ENCODE results near the gene ICA1L. TPM values are rescaled to one million over a fixed set of nuclear protein-coding genes. Genes with fewer than 3 reads are reported as not detected.
"Not testable (repeated sequence)": the region's sequence is repeated elsewhere in the genome, so short reads cannot be mapped to it uniquely, and the experiment has no call there.

Gene ICA1L
- total and polyA plus RNA-seq, 8 donors: 0.87 to 36.7 (median 2.5) TPM

- peak overlapping the region; percentile 69 to 89 (median 86) for H3K4me3 ChIP-seq
- TF ChIP-seq CTCF (IDR thresholded peaks at IDR 0.05): peak in 4 of 7 experiments; percentile 16 to 37 (median 26)
- TF ChIP-seq EP300 (IDR thresholded peaks at IDR 0.05): no peak
- TF ChIP-seq POLR2A (IDR thresholded peaks at IDR 0.05): no peak
- TF ChIP-seq POLR2AphosphoS5 (IDR thresholded peaks at IDR 0.05): peak in 2 of 3 donors; percentile 13 to 29
- peak; percentile 58 to 91 for DNase-seq
- H3K27ac ChIP-seq: peak overlapping the region; percentile 81 to 93 (median 84)
- no peaks in the 10 kb centered on the region for H3K36me3 ChIP-seq
- no peaks in the 10 kb centered on the region for H3K9me3 ChIP-seq
- intact Hi-C loops (cut with DNase I; ENCODE audit: low total_unique reads): no loop called here
- WGBS, 5 donors: 2 to 4% (median 3%) methylated on average over 37 of the region's 37 CpGs
- H3K4me1 ChIP-seq: peaks cover 0 to 20% (median 14%) of the 10 kb centered on the region in 4 donors
- H3K27me3 ChIP-seq: no peaks in the 10 kb centered on the region
Observed at GRCh38 chr2:202870431-202871299, 901 bp downstream of the ICA1L start.

DNA sequence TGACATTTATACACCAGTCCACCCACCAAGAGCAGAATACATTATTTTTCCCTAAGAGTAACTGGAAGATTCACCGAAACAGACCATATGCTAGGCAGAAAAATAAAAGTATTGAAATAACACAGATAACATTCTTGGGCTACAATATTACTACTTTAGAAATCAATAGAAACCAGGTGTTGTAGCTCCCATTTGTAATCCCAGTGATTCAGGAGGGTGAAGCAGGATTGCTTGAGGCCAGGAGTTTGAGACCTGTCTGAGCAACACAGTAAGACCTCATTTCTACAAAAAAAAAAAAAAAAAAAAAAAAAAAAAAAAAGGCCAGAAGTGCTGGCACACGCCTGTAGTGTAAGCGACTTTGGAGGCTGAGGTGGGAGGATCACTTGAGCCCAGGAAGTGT is 9.6 kb downstream of the ICA1L start:
- Histone ChIP-seq H3K4me3 (no peak overlapping the region), H3K4me1 (no peaks in the 10 kb centered on the region), H3K9me3 (no peaks in the 10 kb centered on the region), H3K27ac (no peak overlapping the region), H3K27me3 (no peaks in the 10 kb centered on the region), H3K36me3 (no peaks in the 10 kb centered on the region)
- intact Hi-C loops (cut with DNase I; ENCODE audit: low total_unique reads): no loop called here
- DNase-seq: no peak
- no peak for TF ChIP-seq POLR2A (IDR thresholded peaks at IDR 0.05)
- 95 to 100% (median 97%) methylated on average over 3 of the region's 3 CpGs for WGBS, 5 donors

DNA sequence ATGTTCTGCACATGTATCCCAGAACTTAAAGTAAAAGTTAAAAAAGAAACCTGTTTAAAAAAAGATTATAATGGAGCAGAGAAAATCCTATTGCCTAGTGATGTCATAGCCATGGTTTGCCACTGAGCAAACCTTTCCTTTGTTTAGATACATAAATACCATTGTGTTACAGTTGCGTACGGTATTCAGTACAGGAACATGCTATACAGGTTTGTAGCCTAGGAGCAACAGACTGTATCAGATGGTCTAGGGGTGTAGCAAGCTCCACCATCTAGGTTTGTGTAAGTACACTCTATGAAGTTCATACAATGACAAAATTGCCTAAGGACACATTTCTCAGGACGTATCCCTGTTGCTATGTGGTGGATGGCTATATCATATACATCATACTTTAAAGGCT is 13.0 kb downstream of the ICA1L start:
- no peaks in the 10 kb centered on the region for H3K27me3 ChIP-seq
- H3K4me1 ChIP-seq: no peaks in the 10 kb centered on the region
- H3K27ac ChIP-seq: no peak overlapping the region
- intact Hi-C loops (cut with DNase I; ENCODE audit: low total_unique reads): no loop called here
- no peak for TF ChIP-seq EP300 (IDR thresholded peaks at IDR 0.05)
- no peak for TF ChIP-seq POLR2AphosphoS5 (IDR thresholded peaks at IDR 0.05)
- TF ChIP-seq CTCF (IDR thresholded peaks at IDR 0.05): no peak
- TF ChIP-seq POLR2A (IDR thresholded peaks at IDR 0.05): no peak
- H3K9me3 ChIP-seq: no peaks in the 10 kb centered on the region
- H3K36me3 ChIP-seq: no peaks in the 10 kb centered on the region
- H3K4me3 ChIP-seq: no peak overlapping the region
- DNase-seq: peak in 1 of 2 donors; percentile 25
- 71 to 89% (median 75%) methylated on average over 3 of the region's 3 CpGs for WGBS, 5 donors

- intact Hi-C loops (cut with DNase I; ENCODE audit: low total_unique reads): not testable (repeated sequence)
Observed at GRCh38 chr2:202849343-202849742, 22.2 kb downstream of the ICA1L start.

DNA sequence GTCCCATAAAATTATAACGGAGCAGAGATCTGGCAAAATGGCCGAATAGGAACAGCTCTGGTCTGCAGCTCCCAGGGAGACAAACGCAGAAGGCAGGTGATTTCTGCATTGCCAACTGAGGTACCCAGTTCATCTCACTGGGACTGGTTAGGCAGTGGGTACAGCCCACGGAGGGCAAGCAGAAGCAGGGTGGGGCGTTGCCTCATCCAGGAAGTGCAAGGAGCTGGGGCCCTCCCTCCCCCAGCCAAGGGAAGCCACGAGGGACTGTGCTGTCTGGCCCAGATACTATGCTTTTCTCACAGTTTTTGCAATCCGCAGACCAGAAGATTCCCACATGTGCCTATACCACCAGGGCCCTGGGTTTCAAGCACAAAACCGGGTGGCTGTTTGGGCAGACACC is 22.8 kb downstream of the ICA1L start:
- Histone ChIP-seq H3K27ac (no peak overlapping the region), H3K4me3 (no peak overlapping the region), H3K36me3 (peaks cover 0 to 6% (median 0%) of the 10 kb centered on the region in 4 donors), H3K4me1 (no peaks in the 10 kb centered on the region), H3K27me3 (no peaks in the 10 kb centered on the region), H3K9me3 (no peaks in the 10 kb centered on the region)
- 71 to 78% (median 75%) methylated on average over 8 of the region's 8 CpGs for WGBS, 5 donors
- peak in 1 of 2 donors; percentile 16 for DNase-seq
- TF ChIP-seq CTCF (IDR thresholded peaks at IDR 0.05) (no peak), POLR2AphosphoS5 (IDR thresholded peaks at IDR 0.05) (no peak), EP300 (IDR thresholded peaks at IDR 0.05) (no peak), POLR2A (IDR thresholded peaks at IDR 0.05) (no peak)
- intact Hi-C loops (cut with DNase I; ENCODE audit: low total_unique reads): no loop called here

More at GRCh38 chr2:202849343-202849742, 22.2 kb downstream of the ICA1L start:
- DNase-seq, H3K4me3 ChIP-seq, H3K4me1 ChIP-seq, H3K27ac ChIP-seq, H3K27me3 ChIP-seq, H3K9me3 ChIP-seq, H3K36me3 ChIP-seq: not testable (repeated sequence)
- WGBS, 5 donors: 58 to 80% (median 76%) methylated on average over 2 to 3 of the region's 3 CpGs

Measured in stomach (tissue), 9 donors.